Muscle of back (tissue), 11 donors: Measurements from ENCODE around the gene SUSD3. TPM values are rescaled to one million over a fixed set of nuclear protein-coding genes. Genes with fewer than 3 reads are reported as not detected.

Experiments used
- DNase-seq, 3 donors: peaks; one replicate each; pipeline versions ENCODE4 v3.0.0 to v3.0.0-alpha.2; 2013
- polyA plus RNA-seq, 10 donors: library from polyadenylated mRNA; unstranded; fragments of 120-200 nt; gene quantifications; one replicate each; pipeline ENCODE4 v1.2.1, GENCODE V29; 2013; ENCODE audit not compliant: insufficient read length in 10 of 10

The SUSD3 gene
- polyA plus RNA-seq, 10 donors: 1.3 to 4.4 (median 2.4) TPM

GRCh38 chr9:93134015-93134739 is 75.7 kb downstream of the SUSD3 start, which contains the start of gene NINJ1:
Gene NINJ1 (minus strand): TSS chr9:93134251. CDS start chr9:93134217, 34 bp downstream.
- DNase-seq: peak; percentile 76 to 95 (median 84)

Other genes starting within 250 kb of the SUSD3 start
- gene ZNF484, start 180.7 kb upstream of the SUSD3 start, polyA plus RNA-seq: 1 to 10 TPM; 3.5 to 6.0 (median 5.2) TPM
- gene FGD3, start 111.2 kb upstream of the SUSD3 start, polyA plus RNA-seq: 1 to 10 TPM; 2.1 to 7.2 (median 3.6) TPM
- gene CARD19, start 37.5 kb downstream of the SUSD3 start, polyA plus RNA-seq: 10 to 100 TPM; 22.9 to 38.0 (median 28.0) TPM
- 10 to 100 TPM; 21.4 to 30.8 (median 26.4) TPM for gene NINJ1, start 75.5 kb downstream of the SUSD3 start, polyA plus RNA-seq
- gene WNK2, start 125.4 kb downstream of the SUSD3 start, polyA plus RNA-seq: 10 to 100 TPM in 9 of 10 donors, 1 to 10 TPM in 1; 9.3 to 14.7 (median 11.5) TPM